NCI-H2196 treated with DMSO at 0.1 percent for 48 hours (cell line): ENCODE data around the gene ZNF79.
"Not testable (repeated sequence)": the region's sequence is repeated elsewhere in the genome, so short reads cannot be mapped to it uniquely, and the experiment has no call there.

Experiments
- DNase-seq: peaks from one replicate; lab custom pipeline; 2025; ENCODE audit not compliant: unreplicated experiment; lab: John Stamatoyannopoulos, UW

Gene ZNF79

GRCh38 chr9:127451858-127452656 lies 27.9 kb downstream of the ZNF79 start:
- peak; percentile 57 for DNase-seq

- DNase-seq, result peak; percentile 58
Observed at GRCh38 chr9:127452691-127453090, 28.5 kb downstream of the ZNF79 start.

DNA sequence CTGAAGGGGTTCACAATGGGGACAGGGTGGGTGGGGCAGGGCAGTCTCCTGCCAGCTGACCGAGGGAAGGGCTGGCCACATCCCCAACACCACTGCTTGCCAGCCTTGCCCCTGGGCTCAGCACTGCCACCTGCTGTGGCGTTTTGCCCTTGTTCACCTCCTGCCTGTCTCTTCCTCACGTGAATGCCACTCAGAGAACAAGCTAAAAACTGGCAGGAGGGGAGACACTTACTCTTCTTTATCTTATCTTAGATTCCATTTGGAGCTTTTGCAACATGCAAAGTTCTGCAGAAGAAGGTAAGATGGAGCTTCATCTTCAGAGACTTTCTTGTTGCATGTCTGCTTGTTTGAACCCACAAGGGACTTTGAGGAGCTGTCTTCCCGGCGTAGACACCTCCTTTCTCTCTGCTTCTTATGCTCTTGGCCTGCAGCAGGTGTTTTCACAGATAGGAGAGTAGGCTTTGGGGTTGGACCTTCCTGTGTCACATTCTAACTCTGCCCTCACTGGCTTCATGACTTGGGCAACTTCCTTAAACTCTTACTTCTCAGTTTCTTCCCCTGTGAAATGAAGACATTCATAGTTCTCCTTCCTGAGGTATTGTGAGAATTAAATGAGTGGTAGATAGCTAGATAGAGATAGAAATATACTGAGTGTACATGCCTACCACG lies 31.3 kb downstream of the ZNF79 start:
- no peak for DNase-seq

DNA sequence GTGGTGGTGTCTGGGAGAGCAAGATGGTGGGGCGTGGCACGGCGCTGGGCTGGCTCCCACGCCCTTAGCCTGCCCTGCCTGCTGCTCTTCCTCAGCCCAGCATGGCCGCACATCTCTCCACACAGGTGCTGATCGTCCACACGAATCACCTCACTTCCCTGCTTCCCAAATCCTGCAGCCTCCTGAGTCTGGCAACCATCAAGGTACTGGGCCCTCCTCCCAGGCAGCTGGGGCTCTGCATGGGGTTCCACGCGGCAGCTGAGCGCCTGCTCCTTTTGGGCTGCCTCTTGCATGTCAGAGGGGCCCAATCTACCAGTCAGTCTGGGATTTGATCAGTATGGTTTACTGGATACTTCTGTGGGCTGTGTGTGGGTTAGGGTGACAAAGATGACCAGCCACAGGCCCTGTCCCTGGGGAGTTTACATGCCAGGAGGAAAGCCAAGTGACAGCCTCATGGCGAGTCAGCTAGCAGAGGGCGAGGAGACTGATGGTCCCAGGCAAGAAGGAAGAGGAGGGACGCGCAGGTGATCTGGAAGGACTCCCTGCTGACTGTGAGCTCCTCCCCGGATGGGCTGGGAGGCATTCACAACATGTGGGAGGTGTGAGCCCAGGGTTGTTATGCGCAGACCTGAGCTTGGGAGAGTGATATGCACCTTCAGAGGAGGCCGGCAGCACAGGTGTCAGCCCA lies 33.2 kb downstream of the ZNF79 start:
- DNase-seq, result no peak

DNA sequence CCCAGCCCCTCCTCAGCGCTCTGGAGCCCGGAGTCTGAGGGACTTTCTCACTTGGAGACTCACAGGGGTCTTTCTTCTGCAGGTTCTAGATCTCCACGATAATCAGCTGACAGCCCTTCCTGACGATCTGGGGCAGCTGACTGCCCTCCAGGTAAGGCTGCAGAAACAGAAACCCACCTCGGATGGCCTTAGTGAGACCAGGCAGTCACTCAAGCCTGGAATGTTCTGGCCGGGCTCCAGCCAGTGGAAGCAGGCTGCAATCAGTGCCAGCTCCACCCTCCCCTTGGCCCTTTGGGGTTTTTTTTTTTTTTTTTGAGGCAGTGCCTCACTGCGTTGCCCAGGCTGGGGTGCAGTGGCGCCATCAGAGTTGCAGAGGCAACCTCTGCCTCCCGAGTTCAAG lies 34.7 kb downstream of the ZNF79 start:
- DNase-seq, result no peak

GRCh38 chr9:127463382-127463781 lies 39.2 kb downstream of the ZNF79 start:
- no peak for DNase-seq

DNA sequence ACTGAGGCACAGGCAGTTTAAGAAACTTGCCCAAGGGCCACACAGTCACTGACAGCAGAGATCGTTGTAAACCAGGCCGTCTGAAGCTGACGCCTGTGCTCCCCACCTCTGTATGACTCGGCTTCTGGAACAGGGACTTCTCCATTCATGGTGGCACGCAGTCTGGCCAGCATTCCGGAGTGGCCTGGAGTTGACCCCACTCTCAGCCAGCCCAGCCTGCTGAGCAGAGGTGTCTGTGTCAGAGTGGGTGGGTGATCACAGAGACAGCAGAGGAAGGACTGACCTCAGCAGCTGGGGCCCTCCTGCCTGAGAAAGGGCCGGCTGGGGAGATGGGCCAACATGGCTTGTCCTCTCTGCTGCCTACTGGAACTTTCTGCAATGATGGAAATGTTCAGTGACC lies 39.7 kb downstream of the ZNF79 start:
- DNase-seq, result no peak

GRCh38 chr9:127466407-127466917 lies 42.3 kb downstream of the ZNF79 start:
- DNase-seq, result not testable (repeated sequence)

GRCh38 chr9:127467621-127468020 lies 43.4 kb downstream of the ZNF79 start:
- no peak for DNase-seq

DNA sequence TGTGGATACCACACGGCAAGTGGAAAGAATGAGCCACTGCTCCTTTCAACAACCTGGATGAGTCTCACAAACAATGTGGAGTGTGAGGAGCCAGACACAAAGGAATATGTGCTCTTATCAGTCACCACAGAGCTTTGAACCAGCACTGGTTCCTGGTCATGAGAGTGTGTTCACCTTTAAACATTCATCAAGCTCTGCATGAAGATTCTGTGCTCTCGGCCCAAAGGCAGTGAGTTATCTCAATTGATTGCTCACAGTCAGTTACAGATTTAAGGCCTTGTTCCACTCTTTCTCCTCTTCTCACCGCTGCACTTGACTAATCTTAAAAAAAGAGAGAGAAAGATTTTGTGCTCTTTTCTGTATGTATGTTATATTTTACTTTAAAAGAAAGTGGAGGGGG lies 46.5 kb downstream of the ZNF79 start:
- no peak for DNase-seq

DNA sequence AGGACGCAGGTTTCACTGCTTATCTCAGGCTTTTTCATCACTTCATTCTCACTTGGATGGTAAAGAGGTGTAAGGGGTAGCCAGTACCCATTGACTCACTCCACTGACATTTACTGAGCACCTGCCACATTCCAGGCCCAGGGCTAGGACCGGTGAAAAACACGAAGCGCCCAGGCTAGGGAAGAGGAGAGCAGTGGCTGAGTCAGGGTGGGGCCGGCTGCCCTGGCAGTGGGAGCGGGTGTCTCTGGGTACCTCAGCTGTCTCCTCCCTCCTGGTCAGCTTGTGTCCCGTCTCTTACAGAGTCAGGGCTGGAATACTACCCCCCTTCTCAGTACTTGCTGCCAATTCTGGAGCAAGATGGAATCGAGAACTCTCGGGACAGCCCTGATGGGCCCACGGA lies 49.3 kb downstream of the ZNF79 start:
- no peak for DNase-seq

- DNase-seq, result no peak
Observed at GRCh38 chr9:127473932-127474331, 49.8 kb downstream of the ZNF79 start.

DNA sequence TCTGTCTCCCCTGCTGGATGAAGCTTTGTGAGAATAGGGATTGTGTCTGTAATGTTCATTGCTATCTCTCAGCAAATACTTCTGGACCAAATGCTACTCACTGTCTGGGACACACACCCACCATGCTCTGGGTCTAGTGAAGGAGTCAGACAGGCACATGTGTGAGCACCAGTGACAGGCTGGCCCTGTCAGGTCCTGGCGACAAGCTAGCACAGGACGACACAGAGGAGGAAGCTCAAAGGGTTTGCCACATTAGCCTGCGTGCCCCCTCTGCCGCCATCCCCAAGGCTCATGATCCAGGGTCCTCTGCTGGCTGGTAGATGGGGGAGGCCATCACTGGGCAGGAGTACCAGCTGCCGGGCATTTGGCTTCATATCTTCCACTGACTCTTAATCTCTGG lies 50.4 kb downstream of the ZNF79 start:
- DNase-seq, result no peak

DNA sequence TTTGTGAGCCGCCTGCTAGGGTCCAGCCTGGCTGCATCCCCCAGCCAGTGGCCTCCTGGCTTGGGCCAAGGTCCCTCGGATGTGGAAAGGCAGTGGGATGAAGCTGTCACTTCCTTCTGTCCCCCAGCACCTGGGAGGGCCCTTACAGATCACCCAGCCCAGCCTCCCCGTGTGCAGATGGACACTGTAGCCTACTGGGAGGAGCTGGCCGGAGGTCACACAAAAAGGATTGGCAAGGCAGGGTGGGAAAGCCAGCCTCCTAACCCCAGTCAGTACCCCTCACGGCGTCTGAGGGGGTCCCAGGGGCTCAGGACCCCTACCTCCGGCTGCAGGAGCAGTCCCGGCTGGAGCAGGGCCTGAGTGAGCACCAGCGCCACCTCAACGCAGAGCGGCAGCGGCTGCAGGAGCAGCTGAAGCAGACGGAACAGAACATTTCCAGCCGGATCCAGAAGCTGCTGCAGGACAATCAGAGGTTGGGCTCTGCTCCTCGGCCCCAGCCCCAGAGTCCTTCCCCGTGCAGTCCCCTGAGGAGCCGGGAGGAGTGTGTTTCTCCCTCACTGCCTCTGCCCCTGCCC lies 55.4 kb downstream of the ZNF79 start:
- DNase-seq, result no peak

- no peak for DNase-seq
Observed at GRCh38 chr9:127482662-127483061, 58.5 kb downstream of the ZNF79 start.

DNA sequence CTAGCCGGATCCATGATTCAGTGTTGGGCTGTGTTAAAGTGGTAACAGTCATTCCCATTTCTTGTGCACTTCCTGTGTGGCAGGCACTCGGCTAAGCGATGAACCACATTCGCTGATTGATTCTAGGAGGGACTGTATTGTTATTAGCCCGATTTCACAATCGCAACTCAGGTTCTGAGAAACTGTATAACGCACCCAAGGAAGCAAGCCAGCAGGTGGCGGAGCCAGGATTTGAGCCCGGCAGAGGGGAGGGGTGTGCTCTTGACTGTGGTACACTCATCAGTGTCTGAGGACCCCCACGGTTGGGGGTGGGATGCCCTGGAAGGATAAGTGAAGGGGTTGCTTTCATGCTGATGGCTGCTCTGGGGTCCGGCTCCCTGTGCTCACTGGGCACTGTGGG lies 61.8 kb downstream of the ZNF79 start:
- no peak for DNase-seq

GRCh38 chr9:127488946-127489345 lies 64.8 kb downstream of the ZNF79 start:
- DNase-seq, result no peak

GRCh38 chr9:127489471-127490115 lies 65.4 kb downstream of the ZNF79 start:
- no peak for DNase-seq

GRCh38 chr9:127490535-127491230 lies 66.5 kb downstream of the ZNF79 start:
- DNase-seq, result no peak

- DNase-seq, result no peak
Observed at GRCh38 chr9:127491516-127491915, 67.3 kb downstream of the ZNF79 start.
